Jurkat, Clone E6-1 (cell line): ENCODE measurements around the gene ANKRD9. TPM values are rescaled to one million over a fixed set of nuclear protein-coding genes. Genes with fewer than 3 reads are reported as not detected.
"Not testable (repeated sequence)": the region's sequence is repeated elsewhere in the genome, so short reads cannot be mapped to it uniquely, and the experiment has no call there.

Experiments used
- DNase-seq: peaks from one replicate; pipeline ENCODE4 v3.0.0-alpha.2; 2011; ENCODE audit warnings: low read depth, low spot score
- H3K4me3 ChIP-seq: 2 replicates; pipeline ENCODE4 v1.5.1; 2011; ENCODE audit warnings: mild to moderate bottlenecking, low read length, control low read depth, moderate library complexity
- polyA plus RNA-seq: library from polyadenylated mRNA; unstranded; fragments of >200 nt; gene quantifications from one replicate; pipeline ENCODE4 v1.2.1, GENCODE V29; 2012; ENCODE audit warnings: missing spikeins; ENCODE audit not compliant: insufficient read length, insufficient read depth

The ANKRD9 gene, protein sequence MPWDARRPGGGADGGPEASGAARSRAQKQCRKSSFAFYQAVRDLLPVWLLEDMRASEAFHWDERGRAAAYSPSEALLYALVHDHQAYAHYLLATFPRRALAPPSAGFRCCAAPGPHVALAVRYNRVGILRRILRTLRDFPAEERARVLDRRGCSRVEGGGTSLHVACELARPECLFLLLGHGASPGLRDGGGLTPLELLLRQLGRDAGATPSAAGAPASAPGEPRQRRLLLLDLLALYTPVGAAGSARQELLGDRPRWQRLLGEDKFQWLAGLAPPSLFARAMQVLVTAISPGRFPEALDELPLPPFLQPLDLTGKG
- polyA plus RNA-seq, result 9.3 TPM

DNA sequence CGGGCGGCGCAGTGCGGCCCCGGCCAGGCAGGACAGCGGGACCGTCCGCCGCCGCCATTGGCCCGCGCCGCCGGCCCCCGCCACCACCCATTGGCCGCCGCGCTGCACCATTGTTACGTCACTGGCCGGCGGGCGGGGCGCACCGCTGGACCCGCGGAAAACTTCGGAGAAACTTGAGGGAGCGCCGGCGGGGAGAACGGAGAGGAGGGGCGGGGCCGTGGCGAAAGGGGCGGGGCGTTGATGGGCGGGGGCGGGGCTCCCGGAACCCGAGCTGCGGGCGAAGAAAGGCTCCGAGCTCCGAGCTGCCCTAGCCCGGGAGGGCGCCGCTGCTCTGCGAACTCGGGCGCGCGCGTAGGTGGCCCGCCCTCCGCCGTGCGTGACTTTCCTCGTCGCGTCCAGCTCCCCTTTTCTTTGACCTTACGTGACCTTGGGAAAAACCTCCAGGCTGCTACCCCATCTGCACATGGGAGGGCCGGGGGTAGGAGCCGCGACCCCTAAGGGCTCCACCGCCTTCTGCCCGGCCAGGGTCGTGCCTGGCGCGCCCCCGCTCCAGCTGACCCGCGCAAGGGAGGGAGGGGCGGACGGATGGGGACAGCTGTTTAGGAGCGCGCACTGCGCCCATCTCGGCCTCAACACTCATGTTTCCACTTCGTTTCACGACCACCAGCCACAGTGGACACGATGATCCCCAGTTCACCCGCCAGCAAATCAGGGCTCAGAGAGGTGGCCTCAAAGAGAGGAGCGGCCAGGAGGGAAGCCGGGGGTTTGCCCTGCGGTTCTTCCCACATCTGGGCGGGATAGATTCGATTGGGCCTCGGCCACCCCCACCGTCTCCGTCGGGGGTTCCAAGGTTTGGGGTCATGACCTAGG, at the start of gene ANKRD9:
ANKRD9 (minus strand) TSS at position 31 of the 870 bp plus-strand sequence. CDS start 1,887 bp downstream, outside the sequence.
- peak; percentile 70 for DNase-seq
- peak within 1 kb of the TSS; percentile 60 for H3K4me3 ChIP-seq

DNA sequence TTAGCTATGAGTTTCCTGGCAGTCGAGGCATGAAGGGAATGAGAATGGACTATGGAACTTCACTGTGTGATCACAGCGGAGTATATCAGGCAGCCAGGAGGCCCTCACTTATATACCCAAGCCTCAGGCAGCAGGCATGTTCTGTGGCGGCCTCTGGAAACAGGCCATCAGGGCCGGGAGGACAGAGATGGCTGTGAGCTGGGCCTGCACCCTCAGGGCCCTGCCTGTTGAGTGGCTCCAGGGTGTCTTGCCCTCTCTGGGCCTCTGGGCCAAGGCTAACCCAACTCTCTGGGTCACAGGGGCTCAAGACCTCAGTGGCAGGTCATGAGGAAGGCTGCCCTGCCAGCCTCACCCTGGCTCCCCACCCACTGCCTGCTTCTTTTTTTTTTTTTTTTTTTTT, 49.0 kb upstream of the ANKRD9 start:
- no peak for DNase-seq
- no peak overlapping the region for H3K4me3 ChIP-seq

DNA sequence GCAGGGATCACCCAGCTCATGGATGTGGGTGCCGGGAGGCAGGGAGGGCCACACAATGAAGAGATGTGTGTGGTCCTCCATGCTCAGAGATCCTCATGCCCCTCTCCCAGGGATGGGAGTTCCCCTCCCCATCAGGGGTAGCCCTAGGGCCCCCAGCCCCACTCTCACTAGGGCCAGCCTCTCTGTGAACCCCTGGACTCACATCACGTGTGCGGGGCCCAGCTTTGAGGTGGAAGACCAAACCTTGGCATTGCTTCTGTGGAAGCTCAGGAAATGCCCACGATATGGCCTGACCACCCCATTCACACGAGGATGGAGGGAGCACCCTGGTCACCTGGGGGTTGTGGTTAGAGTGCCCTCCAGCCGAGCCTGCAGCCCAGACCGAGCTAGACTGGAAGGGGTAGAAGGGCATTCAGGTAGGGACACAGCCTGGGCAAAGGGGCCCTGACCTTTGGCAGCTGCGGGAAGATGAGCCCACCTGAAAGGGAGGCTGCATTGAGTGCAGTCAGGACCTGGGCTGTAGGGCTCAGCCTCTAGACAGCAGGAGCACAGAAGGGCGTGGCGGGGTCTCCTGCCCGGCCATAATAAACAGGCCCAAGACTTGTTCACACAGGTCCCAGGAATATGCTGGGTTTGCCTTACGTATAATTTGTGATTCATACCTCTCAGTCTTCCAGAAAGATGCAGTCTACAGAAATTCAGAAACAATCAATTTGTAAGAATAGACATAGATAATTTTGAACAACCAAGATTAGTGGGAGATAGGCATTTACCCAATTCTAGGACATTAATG, 48.1 kb upstream of the ANKRD9 start:
- H3K4me3 ChIP-seq, result no peak overlapping the region
- no peak for DNase-seq

DNA sequence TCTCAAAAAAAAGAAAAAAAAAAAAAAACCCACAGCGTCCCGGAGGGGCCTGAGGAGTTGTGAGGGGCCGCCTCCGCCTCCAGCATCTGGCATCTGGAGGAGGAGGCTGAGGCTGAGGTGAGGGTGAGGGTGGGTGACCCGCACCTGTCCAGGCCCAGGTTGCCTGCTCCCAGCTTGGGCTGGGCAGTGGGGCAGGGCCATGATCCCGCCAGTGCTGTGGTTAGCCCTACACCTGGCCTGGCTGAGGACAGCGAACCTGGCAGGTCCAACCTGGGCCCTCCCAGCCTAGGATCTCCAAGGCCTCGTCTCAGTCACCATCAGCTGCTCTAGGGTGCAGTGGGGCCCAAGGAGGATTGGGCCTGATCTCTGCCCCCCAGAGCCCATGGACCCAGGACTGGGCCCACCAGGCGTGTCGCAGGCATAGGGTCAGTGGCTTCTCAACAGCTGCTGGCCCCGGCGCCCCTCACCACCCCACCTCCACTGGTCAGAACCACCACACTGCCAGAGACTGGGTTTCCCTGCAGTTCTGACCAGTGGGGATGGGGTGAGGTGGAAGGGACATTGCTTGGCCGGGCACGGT, 46.6 kb upstream of the ANKRD9 start:
- DNase-seq, result no peak
- H3K4me3 ChIP-seq, result no peak overlapping the region

DNA sequence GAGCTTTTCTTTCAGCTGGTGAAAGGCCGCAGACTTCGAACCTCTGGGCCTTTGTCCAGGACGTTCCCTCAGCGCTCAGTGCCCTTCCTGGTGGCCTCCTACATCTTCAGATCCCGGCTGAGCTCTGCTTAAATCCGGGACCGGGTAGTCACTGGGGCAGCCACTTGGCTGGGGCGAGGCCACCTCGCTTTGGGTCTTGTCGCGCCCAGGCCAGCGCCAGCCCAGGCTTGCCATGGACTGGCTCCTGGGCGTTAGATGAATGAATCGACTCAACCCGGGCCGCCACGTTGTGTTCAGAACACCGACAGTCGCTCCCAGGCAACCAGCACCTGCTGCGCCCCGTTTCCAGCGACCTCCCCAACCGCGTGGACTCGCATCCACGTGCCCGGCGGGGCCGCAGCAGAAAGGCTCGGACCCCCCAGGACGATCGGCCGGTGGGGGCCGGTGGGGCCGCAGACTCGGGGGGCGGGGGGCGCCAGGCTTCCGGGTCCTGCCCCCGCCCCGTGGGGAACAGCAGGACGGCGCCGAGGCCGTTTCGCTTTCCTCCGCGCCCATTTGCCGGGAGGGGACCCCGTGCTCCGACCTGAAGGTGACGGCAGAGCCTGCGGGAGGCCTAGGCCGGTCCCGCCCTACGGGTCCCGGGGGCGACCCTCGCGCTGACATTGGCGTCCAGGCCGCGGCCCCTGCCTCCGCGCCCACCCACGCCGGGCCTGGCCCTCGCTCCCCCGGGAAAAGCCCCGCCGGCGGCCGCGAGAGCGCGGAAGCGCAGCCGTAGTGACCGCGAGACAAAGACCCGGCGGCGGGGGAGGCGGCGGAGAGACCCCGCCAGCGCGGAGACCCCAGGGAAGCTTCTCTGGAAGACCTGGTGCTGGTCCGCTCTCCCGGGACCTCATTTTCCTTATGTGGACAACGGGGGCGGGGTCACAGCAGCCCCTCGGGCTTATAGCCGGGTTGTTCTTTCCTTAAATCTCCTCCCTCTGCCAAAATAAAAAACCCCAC, 45.5 kb upstream of the ANKRD9 start:
- H3K4me3 ChIP-seq, result no peak overlapping the region
- no peak for DNase-seq

DNA sequence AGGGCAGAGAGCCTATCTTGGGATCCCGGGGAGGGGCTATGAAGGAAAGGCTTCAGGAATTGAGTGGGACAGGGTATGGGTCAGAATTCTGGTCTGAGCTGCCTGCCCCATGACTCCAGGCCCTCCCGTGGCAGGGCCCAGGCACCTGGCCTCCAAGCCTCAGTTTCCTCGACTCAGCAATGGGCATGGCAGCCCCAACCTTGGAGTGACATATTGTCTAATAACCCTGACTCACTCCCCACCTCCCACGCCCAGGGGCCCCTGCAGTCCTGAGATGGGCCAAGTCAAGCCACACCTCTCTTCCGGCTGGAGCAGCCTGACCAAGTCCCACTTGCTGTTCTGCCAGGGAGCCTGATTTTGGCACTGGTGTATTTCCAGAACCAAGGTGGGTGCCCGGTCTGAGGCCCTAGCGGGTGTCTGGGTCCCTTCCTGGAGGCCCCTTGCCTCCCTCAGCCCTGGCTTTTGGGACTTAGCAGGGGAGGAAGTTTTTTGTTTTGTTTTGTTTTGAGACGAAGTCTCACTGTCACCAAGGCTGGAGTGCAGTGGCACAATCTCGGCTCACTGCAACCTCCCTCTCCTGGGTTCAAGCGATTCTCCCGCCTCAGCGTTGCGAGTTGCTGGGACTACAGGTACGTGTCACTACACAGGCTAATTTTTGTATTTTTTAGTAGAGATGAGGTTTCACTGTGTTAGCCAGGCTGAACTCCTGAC, 42.6 kb upstream of the ANKRD9 start:
- no peak for DNase-seq
- H3K4me3 ChIP-seq, result no peak overlapping the region

DNA sequence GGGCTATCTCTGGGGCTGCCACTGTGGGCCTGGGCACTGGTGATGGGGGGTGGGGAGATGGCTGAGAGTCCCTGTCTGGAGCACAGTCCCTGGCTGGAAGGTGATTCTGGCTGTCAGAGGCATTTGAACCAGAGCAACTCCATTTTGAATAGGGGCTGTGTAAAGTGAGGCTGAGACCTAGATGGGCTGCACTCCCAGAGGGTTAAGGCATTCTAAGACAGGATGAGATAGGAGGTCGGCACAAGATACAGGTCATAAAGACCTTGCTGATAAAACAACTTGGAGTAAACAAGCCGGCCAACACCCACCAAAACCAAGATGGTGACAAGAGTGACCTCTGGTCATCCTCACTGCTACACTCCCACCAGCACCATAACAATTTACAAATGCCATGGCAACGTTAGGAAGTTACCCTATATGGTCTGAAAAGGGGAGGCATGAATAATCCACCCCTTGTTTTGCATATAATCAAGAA, 41.4 kb upstream of the ANKRD9 start:
- H3K4me3 ChIP-seq, DNase-seq: not testable (repeated sequence)

DNA sequence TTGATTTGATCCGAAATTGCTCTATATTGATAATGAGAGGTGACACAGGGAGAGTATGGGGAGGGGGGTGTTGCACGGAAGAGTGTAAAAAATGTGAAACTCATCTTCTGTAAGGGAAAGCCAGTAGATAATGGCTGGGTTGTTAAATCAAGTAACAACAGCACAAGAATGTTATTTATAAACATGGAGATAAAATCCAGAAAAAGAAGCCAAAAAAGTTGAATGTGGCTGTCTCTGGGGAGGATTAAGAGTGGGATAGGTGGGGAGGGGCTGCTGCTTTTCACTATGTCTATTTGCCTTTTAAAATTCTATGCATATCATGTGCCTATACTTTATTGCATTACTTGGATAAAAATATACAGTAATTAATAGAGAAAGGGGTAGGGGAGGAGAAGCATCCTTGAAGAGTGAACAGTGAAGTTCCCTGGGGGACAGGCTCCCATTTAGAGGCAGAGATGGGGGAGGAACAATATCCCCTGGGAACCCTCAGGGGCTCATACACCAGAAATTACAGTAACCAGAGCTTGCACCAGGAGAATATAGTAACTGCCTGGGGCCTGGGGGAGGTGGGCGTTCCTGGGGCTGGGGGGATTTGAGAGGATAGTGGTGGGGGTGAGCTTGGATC, 39.2 kb upstream of the ANKRD9 start:
- DNase-seq, result no peak

DNA sequence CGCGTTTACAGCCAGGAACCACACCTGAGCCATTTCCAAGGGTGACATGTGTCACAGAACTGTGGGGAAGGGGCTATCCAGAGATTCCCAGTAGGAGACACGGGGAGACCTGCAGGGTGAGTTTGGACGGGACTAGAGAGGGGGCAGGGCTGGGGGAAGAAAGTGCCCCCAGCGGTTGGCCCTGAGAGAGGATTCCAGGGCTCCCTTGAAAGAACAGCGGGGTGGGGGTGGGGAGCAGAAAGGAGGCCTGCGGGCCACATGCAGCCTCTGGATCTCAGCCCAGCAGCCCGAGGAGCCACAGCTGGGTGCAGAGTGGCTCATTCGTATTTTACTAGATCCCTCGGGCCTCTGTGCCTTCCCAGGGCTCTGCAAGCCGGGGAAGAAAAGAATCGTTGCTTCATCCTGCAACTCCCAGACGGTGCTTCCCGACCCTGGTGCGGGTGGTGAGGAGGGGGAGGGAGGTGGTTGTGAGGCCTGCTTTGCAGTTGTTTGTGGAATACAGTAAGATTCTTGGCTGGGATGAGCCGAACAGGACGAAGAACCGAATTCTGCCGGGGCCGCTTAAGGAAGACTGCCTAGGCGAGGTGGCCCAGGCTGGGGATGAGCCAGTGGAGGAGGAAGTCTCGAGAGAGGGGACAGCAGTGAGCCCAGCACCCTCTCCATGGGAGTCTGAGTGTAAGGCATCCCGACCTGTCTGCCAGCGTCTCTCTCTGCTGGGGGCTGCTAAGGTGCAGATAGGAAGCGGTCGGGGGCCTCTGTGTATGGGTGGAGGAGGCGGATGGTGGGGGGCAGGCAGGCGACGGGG, 36.1 kb upstream of the ANKRD9 start:
- no peak for DNase-seq
- no peak overlapping the region for H3K4me3 ChIP-seq

More for the DNA sequence above, 39.2 kb upstream of the ANKRD9 start:
- no peak overlapping the region for H3K4me3 ChIP-seq

DNA sequence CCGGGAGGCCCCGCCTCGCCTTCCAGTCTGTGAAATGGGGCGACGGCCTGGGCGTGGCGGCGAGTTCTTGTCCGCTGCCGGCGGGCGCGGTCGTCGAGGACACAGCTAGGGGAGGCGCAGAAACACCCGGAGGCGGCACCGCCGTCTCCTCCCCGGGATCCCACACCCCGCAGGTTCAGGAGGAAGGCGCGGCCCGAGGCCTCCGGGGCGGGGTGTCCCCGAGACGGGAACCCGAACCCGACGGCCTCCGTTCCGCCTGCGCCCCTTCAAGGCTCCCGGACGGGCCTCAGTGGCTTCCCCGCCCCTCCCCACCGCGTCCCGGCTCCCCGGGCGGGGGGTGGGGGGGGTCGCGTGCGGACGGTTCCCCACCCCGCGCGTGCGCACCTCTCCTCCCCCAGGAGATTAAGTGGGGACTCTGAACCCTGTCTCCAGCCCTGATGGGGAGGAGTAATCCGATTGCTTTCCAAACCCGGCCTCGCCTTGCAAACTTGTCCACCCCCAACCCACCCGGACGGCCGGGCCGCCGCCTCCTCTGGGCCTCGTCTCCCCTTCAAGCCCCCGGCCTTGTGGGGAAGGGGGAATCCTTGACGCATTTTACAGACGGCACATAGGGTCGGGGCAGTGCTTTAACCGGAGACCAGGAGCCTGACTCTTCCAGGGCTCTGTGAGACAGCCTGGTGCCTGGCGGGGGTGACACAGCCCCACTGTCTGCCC, 35.3 kb upstream of the ANKRD9 start:
- H3K4me3 ChIP-seq, result no peak overlapping the region
- no peak for DNase-seq

DNA sequence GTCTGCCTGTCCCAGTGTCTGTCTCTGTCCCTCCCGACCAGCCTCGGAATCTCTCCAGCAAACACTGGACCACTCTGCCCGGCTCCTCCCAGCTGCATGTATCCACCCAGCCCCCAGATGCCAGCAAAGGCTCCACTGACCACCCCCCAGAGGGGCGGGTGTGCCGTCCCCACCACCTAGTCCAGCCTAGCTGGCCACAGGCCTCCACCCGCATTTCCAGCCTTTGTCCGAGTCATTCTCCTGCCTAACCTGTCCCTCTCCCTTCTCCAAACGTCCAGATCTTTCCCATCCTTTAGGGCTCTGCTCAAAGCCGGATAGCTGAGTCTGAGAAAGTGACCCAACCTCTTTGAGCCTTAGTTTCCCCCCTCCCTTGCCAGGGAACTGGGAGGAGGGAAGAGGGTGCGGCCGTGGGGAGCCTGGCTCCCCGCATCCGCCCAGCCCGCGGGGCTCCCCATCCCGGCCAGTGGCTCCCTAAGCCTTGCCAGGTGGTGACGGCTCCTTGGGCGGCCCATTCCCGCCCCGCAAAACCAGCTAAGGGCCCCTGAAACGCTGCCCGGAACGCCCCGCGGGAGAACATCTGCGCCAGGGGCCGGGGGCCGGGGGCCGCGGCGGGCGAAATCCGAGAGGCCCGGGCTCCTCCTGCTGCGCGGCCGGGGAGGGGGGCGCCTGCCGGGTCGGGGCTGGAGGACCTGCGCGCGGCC, 34.6 kb upstream of the ANKRD9 start:
- DNase-seq, result no peak
- no peak overlapping the region for H3K4me3 ChIP-seq

DNA sequence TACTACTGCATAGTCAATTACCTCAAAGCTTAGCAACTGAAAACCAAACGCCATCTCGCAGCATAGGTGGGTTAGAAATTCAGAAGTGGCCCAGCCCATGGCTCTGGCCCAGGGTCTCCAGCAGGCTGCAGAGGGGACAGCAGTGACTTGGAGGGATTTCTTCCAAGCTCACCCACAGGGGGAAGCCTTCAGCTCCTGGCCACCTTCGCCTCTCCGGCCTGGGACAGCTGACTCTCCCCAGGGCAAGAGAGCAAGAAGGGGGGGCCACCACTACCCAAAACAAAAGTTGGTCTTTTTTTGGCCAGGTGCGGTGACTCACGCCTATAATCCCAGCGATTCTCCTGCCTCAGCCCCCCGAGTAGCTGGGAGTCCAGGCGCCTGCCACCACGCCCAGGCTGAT, 32.2 kb upstream of the ANKRD9 start:
- no peak overlapping the region for H3K4me3 ChIP-seq
- DNase-seq, result no peak

DNA sequence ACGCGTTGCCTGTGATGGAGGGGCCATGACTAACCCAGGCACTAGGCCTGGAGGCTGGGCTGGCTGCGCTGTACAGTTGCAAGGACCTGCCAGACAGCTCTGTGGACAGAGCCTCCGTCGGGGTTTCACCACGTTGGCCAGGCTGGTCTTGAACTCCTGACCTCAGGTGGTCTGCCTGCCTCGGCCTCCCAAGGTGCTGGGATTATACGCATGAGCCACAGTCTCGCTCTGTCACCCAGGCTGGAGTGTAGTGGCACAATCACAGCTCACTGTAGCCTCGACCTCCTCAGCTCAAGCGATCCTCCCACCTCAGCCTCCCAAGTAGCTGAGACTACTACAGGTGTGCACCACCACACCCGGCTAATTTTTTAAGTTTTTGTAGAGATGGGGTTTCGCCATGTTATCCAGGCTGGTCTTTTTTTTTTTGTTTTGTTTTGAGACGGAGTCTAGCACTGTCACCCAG, 31.5 kb upstream of the ANKRD9 start:
- not testable (repeated sequence) for DNase-seq, H3K4me3 ChIP-seq

DNA sequence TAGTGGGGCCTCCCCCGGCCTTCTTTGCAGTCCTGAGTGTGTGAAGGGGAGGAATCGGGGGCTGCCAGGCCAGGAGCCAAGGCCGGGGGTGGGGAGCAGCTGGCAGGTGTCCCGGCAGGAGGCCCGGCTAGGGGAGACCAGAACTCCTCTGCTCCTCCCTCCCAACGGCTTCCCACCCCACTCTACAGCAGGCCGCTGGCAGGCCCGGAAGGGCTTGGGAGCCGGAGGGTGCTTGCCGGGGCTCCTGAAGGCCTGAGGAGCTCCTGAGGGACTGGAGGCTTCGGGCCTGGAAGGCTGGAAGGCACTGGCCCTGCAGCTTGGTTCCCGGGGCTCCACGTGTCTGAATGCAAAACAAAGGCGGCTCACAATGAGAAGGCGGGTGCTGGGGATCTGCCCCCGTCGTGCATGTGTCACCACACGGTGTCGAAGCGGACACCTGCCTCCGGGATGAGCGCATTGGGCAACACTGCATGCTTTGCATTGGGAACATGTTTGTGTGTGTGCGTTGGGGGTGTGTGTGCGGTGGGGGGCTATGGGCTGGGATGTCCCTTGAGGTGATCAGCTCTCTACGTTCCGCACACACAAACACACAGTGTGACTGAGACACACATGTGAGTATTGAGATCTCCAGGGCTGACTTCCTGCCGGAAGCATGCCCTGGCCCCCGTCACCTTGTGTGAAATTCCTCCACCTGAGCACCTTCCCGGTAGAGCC, 30.9 kb upstream of the ANKRD9 start:
- DNase-seq, result no peak
- H3K4me3 ChIP-seq, result no peak overlapping the region
